NCI-H1694 treated with DMSO at 0.1 percent for 48 hours (cell line): ENCODE data around the gene LARP1.
A peak's percentile ranks its signal among the peaks of the same experiment; 100 is the strongest.
"Not testable (repeated sequence)": the region's sequence is repeated elsewhere in the genome, so short reads cannot be mapped to it uniquely, and the experiment has no call there.

Experiments used
- DNase-seq: peaks from one replicate; lab custom pipeline; 2025; lab: John Stamatoyannopoulos, UW

Gene LARP1

GRCh38 chr5:154735362-154735761 lies 19.8 kb upstream of the LARP1 start:
- DNase-seq, result not testable (repeated sequence)

DNA sequence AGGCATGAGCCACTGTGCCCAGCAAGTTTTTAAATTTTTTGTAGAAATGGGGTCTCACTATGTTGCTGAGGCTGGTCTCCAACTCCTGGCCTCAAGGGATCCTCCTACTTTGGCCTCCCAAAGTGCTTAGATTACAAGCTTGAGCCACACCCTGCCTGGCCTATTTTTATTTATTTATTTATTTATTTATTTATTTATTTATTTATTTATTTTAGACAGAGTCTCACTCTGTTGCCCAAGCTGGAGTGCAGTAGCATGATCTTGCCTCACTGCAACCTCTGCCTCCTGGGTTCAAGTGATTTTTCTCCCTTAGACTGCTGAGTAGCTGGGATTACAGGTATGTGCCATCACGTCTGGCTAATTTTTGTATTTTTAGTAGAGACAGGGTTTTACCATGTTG lies 18.8 kb upstream of the LARP1 start:
- not testable (repeated sequence) for DNase-seq

DNA sequence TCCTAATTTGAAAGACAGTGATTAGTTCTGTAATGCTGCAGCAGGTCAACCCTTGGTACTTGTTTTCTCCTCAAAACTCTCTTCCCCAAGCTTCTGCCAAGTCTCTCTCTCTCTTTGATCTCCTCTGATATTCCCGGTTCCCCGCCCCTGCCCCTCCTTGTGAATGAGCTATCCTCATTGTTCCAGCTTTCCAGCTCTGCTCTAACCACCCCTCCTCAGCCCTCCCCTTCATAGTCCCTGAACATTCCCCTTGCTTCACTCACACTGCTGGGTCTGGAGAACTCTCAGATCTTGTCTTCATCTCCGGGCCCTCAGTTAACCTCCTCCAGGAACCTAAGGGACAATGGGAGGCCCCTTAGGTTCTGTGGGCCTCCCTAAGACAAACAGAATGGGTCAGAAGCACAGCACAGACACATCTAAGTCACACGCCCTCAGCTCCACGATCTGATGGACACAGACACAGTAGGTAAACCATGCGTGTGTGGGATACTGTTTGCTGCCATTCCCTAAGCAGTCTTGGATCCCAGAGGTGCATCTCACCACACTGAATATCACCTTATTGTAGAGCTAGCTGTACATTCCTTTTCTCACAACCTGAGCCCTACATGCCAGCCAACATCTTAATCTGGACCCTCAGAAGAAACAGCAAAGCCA lies 17.4 kb upstream of the LARP1 start:
- no peak for DNase-seq

GRCh38 chr5:154740483-154740882 lies 14.7 kb upstream of the LARP1 start:
- DNase-seq, result peak; percentile 22

DNA sequence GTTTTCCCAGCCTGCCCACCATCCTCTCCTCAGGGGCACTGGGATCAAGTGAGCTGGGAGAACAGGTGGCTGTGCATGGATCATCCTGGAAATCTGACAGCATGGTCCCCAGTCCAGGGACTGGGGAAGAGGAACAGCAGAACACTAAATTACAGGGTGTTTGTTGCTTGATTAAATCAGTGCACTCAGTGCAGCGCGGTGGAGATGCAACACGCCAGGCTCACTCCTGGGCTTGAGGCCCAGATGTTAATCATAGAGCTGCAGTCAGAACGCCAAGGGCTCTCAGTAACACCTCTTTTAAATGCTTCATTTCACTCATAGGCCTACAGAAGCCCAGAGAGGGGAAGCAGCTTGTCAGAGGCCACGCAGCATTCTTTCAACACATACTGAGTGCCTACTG lies 14.2 kb upstream of the LARP1 start:
- peak; percentile 50 for DNase-seq

DNA sequence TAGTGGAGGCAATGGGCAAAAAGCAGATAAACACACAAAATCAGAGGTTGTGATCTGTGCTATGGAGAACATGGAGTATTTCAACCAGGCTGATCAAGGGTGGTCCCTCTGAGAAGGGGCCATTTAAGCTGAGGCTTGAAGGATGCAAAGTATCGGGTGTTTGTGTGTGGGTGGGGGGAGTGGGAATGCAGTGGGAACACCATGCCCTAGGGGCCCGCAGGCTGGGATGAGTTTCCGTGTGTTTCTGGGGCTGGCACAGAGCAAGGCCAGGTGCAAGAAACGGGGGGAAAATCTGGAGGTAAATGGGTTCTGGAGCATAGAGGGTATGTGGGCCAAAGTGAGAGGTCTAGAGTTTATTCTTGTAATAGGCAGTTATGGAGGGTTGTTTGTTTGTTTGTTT lies 13.8 kb upstream of the LARP1 start:
- DNase-seq, result no peak

DNA sequence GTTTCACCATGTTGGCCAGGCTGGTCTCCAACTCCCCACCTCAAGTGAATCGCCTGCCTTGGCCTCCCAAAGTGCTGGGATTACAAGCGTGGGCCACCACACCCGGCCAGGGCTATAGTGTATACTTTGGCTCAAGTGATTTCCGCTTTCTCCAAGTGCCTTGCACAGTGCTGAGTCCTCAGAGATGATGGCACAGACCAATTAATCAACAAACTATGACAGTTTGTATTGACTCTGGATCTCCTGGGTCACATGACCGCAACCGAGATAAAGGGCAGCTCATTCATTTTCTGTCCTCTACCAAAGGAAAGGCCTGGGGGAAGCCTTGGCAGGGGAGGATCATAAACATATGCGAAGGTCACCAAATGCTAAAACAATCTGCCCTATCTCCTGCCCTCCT lies 11.4 kb upstream of the LARP1 start:
- no peak for DNase-seq

DNA sequence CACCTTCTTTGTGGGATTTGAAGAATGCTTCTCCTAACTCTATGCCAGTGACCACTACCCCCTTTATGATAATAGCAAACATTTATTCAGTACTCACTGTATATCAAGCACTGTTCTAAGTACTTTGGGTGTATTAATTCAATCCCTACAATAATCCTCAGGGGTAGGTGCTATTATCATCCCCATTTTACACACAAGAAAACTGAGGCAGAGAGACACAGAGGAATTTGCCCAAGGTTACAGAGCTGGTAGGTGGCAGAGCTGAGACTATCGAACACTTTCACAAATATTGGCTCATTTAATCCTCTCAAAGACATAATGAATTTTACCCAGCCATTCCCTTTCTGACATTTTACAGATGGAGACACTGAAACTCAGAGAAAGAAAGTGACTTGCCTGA lies 9.8 kb upstream of the LARP1 start:
- no peak for DNase-seq

DNA sequence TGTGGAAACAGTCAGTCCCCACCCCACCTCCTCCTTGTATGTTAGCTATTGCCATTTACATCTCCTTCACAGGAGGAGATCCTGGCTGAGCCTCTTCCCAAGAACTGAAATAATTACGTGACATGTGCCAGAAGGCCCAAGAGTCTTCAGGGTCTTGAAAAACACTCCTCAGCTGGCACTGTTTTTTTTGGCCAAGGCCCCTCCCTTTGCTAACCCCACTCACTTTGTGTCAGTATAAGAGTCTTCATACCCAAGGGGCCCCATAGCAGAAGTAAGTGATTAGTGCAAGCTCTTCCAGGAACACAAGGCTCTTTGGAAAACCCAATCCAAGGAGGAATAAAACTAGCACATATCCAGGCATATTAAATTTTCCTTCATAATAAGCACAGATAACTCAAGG lies 5.7 kb upstream of the LARP1 start:
- no peak for DNase-seq

DNA sequence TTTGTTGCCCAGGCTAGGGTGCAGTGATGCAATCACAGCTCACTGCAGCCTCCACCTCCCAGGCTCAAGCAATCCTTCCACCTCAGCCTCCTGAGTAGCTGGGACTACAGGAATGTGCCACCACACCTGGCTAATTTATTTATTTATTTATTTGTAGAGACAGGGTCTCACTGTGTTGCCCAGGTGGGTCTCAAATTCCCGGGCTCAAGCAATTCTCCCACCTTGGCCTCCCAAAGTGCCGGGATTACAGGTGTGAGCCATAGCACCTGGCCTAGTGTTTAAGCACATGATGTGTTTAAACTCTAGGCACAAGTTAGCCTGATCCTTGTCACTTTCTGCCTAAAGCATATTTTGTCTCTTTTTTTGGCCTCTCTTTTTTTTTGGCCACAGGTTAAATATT lies 4.5 kb upstream of the LARP1 start:
- not testable (repeated sequence) for DNase-seq

GRCh38 chr5:154751854-154752253 lies 3.3 kb upstream of the LARP1 start:
- DNase-seq, result no peak

DNA sequence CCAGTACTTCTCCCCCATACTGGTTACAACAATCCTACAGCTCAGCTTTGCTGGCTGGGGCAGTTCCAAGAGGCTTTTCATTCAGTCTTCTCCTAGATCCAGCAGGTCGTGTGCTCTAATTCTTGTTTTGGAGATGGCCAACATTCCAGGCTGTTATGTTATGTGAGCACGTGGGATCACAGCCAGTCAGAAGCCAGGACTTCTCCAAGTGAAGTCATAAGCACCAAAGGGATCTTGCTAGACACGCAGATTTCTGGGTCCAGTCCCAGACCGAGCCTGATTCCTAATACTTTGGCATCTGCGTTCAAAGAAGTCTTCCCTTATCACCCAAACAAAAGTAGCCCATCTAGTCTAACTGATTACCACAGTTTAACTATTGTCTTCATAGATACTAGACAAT lies 1.4 kb upstream of the LARP1 start:
- DNase-seq, result no peak

GRCh38 chr5:154754460-154755360 lies 467 bp upstream of the LARP1 start:
- peak; percentile 89 for DNase-seq

GRCh38 chr5:154756009-154756867 lies 1.1 kb downstream of the LARP1 start:
- no peak for DNase-seq

DNA sequence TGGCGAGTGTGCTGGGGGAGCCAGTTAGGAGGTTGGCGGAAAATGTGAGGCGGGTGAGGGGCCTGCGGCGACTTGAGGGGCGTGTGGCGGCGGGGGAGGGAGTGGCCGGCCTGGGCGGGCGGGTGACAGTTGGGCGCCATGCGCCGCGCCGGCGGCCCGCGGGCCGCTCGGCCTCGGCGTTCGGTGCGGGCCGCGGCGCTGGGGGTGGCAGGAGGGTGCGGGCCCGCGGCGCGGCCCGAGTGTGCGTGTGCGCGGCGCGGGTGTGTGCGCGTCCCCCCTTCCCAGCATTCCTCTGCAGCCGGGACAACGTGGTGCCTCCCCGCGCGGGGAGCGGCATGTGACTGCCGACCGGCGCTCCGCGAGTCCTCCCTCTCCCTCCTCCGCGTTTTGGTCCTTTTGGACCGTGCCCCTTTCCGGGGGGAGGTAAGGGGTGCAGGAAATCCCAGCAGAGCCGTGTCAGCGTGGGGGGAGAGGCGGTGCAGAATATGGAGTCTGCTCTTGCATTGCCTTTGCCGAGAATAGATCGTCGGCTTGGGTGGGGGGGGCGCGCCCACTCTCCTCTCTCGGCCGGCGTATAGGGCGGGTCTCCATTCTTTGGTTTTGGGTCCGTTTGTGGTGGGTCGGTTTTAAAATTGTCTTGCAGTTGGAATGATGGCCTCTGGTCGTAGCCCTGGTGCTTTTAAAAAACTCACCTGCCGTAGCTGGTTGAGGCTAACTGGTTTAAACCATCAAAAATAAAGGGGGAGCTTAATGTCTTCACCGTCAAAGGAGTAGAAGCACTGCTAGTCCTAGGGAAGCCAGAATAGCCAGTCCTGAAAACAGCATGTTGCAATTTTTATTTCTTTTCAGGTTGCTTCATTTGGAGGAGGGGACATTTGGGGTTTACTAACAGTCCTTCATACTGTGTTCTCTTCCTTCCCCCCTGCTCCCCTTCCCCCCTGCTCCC lies 2.0 kb downstream of the LARP1 start:
- DNase-seq, result no peak

- no peak for DNase-seq
These were observed 2.7 kb downstream of the LARP1 start for GRCh38 chr5:154757814-154758406.

DNA sequence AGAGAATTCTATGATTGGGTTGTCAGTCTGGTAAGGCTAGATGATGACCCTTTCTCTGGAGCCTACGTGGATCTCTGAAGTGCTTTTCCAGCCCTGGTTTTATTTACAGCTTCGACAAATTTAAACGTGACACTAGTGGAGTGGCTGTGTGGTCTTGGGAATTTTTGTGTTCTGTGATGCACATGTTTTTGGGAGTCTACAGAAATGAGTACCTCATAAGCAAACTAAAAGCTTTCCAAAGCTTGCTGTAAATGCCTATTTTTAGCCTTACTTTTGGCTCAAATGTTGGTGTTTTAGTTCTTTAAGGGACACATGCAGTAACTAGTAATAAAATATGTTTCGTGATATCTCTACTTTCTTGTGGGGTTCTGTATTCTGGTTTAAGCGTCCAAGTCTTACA lies 3.3 kb downstream of the LARP1 start:
- no peak for DNase-seq

- no peak for DNase-seq
These were observed 3.8 kb downstream of the LARP1 start for GRCh38 chr5:154758977-154759376.

- DNase-seq, result not testable (repeated sequence)
These were observed 4.7 kb downstream of the LARP1 start for GRCh38 chr5:154759868-154760267.

DNA sequence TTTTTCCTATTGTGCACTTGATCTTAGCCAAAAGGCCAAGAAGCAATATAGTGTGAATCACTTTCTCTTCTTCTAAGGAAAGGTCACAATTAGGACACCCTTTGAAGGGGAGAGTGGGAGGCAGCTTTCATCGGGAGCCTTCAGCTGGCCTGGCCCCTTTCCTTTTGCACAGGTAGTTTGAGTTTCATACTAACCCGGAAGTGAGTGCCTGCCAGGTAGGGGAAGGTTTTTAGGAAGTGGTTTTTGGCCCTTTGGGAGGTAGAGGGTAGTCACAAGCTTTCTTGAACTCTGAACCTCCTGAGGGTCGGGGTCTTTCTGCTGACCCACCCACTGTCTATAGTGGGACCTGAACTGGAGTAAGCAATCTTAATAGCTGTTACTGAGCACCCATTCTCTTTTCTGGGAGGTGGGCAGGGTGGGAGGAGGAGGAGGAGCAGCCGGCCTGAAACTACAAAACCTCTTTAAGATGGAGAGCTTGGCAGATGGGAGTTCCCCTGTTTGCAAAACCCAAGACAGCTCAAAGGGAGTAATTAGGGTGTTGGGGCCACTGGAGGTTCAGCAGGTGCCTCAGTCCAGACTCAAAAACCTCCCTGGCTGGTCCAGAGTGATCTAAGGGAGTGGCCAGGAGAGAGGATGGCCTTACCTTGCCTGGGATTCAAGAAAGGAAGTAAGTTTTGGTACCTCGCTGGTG lies 6.0 kb downstream of the LARP1 start:
- no peak for DNase-seq
